GM19193 (cell line): ENCODE results near the gene XPO5.
A peak's percentile ranks its signal among the peaks of the same experiment; 100 is the strongest.

Experiments used
- POLR2A ChIP-seq: IDR thresholded peaks from 4 replicates; pipeline ENCODE4 v1.6.1; 2011; ENCODE audit not compliant: insufficient read depth, insufficient read length; ENCODE audit errors: extremely low read depth

XPO5 gene

DNA sequence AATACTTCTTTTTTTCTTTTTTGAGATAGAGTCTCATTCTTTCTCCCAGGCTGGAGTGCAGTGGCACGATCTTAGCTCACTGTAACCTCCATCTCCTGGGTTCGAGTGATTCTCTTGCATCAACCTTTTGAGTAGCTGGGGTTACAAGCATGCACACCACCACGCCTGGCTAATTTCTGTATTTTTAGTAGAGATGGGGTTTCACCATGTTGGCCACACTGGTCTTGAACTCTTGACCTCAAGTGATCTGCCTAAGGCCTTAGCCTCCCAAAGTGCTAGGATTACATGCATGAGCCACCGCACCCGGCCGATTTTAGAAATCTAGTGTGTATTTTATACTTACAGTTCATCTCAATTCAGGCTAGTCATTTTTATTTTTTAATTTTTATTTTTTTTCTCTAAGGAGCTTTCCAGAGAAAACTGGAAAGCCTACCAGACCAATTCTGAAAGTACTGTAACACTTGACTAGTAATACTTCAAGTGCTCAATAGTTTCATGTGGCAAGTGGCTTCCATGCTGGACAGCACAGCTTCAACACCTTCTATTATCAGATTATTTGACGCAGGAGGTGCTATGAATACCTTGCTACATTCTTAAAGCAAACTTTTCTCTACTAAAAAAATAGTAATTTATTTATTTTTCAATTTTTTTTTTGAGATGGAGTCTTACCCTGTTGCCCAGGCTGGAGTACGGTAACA lies 33.9 kb downstream of the XPO5 start:
- no peak for TF ChIP-seq POLR2A

DNA sequence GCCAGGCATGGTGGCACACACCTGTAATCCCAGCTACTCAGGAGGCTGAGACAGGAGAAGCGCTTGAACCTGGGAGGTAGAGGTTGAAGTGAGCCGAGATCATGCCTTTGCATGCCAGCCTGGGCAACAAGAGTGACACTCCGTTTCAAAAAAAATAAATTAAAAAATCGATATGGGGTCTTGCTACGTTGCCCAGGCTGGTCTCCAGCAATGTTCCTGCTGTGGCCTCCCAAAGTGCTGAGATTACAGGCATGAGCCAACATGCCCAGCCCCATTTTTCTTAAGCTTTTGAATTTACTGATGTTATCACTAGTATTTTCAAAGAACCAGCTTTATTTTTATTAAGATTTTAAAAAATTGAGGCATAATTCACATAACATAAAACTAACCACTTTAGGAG lies 35.3 kb downstream of the XPO5 start:
- TF ChIP-seq POLR2A, result no peak

- no peak for TF ChIP-seq POLR2A
Measured at GRCh38 chr6:43532201-43532600, 43.6 kb downstream of the XPO5 start.

DNA sequence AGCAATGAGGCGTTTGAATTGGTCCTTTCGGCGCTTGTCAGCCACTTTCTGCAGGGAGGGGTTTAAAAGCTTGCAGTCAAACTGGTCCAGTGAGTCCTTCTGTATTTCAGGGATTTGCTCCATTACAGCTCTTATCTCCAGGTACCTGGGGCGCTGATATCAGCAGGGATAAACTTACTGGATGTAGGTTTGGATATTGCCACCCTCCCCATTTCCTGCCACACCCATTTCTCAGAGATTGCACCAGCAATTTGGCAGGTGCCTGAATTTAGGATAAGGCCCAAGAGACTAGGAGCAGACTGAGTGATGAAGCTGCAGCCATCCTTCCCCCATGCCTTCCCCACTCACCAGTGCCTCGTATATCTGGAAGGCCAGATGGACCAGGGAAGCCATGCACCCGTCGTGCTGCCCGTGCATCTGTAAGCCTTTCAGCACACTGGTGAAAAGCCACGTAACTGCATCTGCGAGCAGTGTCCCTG lies 51.3 kb downstream of the XPO5 start:
- peak; percentile 19 for TF ChIP-seq POLR2A

GRCh38 chr6:43523284-43523683 lies 52.6 kb downstream of the XPO5 start:
- no peak for TF ChIP-seq POLR2A

GRCh38 chr6:43522547-43523261 lies 53.1 kb downstream of the XPO5 start:
- no peak for TF ChIP-seq POLR2A

GRCh38 chr6:43521836-43522235 lies 54.0 kb downstream of the XPO5 start:
- no peak for TF ChIP-seq POLR2A

DNA sequence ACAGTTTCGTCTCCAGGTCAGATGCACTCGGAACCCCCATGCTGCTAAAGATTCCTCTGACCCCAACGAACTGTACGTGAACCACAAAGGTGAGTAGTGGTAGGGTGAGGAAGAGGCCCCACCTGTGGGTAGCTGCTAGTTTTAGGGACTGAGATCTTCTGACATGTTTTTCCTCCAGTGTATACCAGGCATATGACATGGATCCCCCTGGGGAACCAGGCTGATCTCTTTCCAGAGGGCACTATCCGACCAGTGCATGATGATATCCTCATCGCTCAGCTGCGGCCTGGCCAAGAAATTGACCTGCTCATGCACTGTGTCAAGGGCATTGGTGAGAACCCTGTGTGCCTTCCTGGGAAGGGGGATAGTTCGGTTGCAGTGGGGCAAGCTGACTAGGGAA lies 55.7 kb downstream of the XPO5 start:
- TF ChIP-seq POLR2A, result no peak

GRCh38 chr6:43517505-43518357 lies 58.1 kb downstream of the XPO5 start:
- no peak for TF ChIP-seq POLR2A

DNA sequence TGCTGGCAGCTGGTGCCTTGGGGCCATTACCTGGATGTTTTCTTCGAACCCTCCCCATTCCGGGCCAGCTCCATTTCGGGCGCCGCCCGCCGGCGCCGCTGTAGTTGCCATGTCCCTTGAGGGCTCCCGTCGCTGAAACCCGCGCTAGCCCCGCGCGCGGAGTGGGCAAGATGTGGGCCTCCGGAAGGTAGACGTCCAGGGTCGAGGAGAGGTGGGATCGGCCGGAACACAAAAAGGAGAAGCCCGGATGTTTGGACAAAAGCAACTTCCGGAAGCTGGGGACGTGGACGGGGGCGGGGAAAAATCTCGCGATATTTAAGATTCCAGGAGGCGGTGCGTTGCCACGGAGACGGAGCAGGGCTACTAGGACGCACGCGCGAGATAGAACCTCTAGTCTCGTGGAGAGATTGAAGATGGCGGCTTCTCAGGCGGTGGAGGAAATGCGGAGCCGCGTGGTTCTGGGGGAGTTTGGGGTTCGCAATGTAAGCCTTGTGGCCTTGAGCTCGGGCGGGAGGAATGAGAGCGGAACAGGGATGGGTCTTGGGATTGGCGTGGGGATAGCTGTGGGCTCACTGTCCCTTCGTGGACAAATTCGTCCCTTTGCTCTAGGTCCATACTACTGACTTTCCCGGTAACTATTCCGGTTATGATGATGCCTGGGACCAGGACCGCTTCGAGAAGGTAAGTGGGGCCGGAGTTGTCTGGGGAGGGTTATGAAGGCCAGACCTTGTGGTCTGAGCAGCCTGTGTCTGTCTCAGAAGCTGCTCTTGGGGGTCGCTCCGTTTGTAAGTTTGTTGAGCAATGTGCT lies 58.9 kb downstream of the XPO5 start, which contains the start of the genes POLR1C and YIPF3:
POLR1C (plus strand) TSS at position 393 of the 808 bp plus-strand sequence; CDS start at position 414, 21 bp downstream.
YIPF3 (minus strand) TSS at position 230 of the 808 bp plus-strand sequence; CDS start at position 111, 119 bp downstream.
- TF ChIP-seq POLR2A, result peak; percentile 92

- no peak for TF ChIP-seq POLR2A
Measured at GRCh38 chr6:43516367-43516696, 59.5 kb downstream of the XPO5 start.

GRCh38 chr6:43515808-43516207 lies 60.0 kb downstream of the XPO5 start:
- no peak for TF ChIP-seq POLR2A

DNA sequence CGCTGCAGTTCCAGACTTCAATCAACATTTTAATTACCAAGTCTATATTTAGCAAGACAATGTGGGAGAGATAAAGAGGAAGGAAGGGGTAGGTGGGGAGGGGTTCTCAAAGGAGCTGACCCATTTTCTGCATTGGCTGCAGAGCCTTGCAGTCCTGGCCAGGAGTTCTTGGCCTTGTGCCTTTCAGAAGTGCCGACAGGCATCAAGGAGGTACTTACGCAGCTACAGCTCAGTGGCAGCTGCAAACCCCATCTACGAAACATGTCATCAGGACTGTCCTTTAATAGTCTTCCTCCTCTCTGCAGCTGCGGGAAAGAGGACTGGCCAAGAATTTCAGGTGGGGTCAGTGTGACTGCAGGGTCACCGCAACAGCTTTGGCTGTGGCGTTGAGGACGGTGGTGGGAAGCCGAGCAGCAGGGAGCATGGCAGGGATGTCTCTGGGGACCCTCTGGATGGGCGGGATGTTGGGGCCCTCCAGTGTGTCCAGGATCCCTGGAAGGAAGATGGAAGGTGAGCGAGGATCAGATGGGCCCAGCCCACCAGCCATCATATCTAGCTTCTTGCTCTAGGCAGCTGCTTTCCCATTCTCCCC lies 63.9 kb downstream of the XPO5 start:
- TF ChIP-seq POLR2A, result no peak

DNA sequence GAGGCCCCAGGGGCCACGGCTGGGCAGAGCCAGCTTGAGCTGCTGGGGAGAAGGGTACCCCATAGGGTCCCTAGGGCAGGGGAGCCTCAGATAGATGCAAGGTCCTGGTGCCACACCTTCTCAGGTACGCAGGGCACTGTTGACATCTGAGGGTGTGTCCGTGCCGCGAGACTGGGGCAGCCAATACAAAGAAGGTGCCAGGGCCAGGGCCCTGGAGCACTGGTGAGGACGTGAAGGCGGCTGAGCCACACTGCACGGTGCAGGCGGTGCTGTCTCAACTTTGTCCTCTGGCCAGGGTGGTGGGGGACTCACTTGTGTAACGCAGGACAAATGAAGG lies 65.0 kb downstream of the XPO5 start:
- no peak for TF ChIP-seq POLR2A
